Mucosa of descending colon (tissue), 3 donors: Measurements from ENCODE around the gene TRAPPC3. TPM values are rescaled to one million over a fixed set of nuclear protein-coding genes. Genes with fewer than 3 reads are reported as not detected.

Experiments
- ATAC-seq: fragments of 200-7000 bp; cut with Tn5 transposase; one replicate; pipeline ENCODE4 v1.9.1; 2020; ENCODE audit warnings: mild to moderate bottlenecking, moderate library complexity
- DNase-seq, 3 donors: peaks; one replicate each; pipeline ENCODE4 v3.0.0-alpha.2; 2020
- H3K36me3 ChIP-seq: fragments of 200-600 bp; one replicate; pipeline ENCODE4 v1.8.0; 2021; ENCODE audit warnings: low read depth, mild to moderate bottlenecking
- H3K4me1 ChIP-seq: fragments of 200-600 bp; one replicate; pipeline ENCODE4 v1.8.0; 2021; ENCODE audit warnings: low read depth, mild to moderate bottlenecking
- H3K4me3 ChIP-seq: fragments of 200-600 bp; one replicate; pipeline ENCODE4 v1.8.0; 2021; ENCODE audit warnings: mild to moderate bottlenecking
- H3K9me3 ChIP-seq: fragments of 200-600 bp; one replicate; pipeline ENCODE4 v1.8.0; 2021; ENCODE audit warnings: mild to moderate bottlenecking
- intact Hi-C, 2 donors: fragments of 100-400 bp; cut with DNase I in 1 of 2; cut with micrococcal nuclease in 1 of 2; formaldehyde crosslinking; loops; one replicate each; pipeline versions ENCODE4 v1.11.0 to v1.11.1; 2022; cut with DNase I, micrococcal nuclease
- total RNA-seq, 3 donors: library from RNA; stranded (reverse); fragmentation: NEBNext Ultra II Directional in 2 of 3; extraction: Animal tissue kit (Norgen Biotek cat#: 25700) in 2 of 3; gene quantifications; one replicate each; pipeline versions ENCODE4 v1.2.1 to v1.2.4, GENCODE V29; 2021 to 2023
- TF ChIP-seq, protein P1 (sequence below): fragments of 200-600 bp; IDR thresholded peaks from one replicate; pipeline ENCODE4 v1.8.0; 2022; ENCODE audit warnings: antibody characterized with exemption, mild to moderate bottlenecking
- donor health status: DM: no; HTN: no; CAD: no; lungs with moderate emphysema.
- donor health status: DM: no; HTN: no; CAD: no.
- donor health status: DM: no; HTN: yes; CAD: no.

The TRAPPC3 gene
- total RNA-seq, 3 donors from 2014 or later: 55.7 to 86.6 (median 57.7) TPM

DNA sequence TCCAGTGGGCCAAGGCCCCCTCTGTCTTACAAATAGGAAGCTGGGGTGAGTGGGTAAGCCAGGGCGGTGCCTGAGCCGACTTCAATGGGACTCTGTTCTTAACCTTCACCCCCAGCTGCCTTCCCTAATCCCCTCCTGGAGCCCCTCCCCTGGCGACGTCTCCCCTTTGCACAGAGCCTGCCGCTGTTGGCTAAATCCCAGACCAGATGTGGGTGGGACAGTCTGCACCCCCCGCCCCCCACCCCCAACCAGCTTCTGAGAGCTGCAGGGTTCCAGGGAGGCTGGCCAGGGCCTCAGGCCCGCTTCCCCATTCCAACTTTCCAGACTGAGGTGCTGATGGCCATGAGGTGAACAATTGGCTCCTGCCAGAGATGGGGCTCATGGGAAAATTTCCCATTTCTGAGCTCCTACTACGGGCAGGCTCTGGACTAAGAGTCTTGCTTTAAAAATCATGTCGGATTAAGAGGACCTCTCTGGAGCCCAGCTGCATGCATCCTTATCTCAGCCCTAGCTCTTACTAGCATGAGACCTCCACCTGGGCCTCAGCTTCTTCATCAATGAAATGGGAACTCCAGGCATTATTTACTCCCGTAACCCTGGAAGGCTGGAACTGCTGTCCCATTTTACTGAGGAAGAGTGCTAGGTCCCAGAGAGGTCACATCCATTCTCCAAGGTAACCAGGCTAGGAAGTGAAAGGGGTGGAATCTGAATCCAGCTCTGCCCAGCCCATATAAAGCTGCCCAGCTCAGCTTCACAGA lies 30.7 kb downstream of the TRAPPC3 start:
- intact Hi-C loops: no loop called here
- Histone ChIP-seq H3K4me3 (no peak overlapping the region), H3K36me3 (no peaks in the 10 kb centered on the region), H3K9me3 (no peaks in the 10 kb centered on the region), H3K4me1 (peaks cover under 1% of the 10 kb centered on the region)
- ATAC-seq (no peak), DNase-seq (no peak)
- TF ChIP-seq, protein P1, sequence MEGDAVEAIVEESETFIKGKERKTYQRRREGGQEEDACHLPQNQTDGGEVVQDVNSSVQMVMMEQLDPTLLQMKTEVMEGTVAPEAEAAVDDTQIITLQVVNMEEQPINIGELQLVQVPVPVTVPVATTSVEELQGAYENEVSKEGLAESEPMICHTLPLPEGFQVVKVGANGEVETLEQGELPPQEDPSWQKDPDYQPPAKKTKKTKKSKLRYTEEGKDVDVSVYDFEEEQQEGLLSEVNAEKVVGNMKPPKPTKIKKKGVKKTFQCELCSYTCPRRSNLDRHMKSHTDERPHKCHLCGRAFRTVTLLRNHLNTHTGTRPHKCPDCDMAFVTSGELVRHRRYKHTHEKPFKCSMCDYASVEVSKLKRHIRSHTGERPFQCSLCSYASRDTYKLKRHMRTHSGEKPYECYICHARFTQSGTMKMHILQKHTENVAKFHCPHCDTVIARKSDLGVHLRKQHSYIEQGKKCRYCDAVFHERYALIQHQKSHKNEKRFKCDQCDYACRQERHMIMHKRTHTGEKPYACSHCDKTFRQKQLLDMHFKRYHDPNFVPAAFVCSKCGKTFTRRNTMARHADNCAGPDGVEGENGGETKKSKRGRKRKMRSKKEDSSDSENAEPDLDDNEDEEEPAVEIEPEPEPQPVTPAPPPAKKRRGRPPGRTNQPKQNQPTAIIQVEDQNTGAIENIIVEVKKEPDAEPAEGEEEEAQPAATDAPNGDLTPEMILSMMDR: no peak

DNA sequence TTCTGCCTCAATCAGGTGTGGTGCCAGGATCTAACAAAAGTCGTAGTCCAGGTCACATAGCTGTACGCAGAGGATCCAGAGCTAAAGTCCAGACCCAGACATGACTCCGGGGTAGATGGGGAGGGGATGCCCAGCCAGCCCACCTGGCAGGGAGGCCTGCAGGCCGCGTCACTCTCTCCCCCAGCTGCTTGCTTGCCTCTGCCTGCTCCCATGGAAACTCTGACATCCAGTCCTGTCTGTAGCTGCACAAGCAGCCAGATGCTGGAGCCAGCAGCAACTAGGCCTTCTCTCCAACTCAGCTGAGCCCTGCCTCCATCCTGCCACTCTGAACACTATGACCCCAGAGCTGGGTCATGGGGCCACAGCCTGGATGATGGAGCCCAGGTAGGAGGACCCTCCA lies 32.4 kb downstream of the TRAPPC3 start:
- DNase-seq (no peak), ATAC-seq (no peak)
- Histone ChIP-seq H3K4me3 (no peak overlapping the region), H3K36me3 (no peaks in the 10 kb centered on the region), H3K9me3 (no peaks in the 10 kb centered on the region), H3K4me1 (no peaks in the 10 kb centered on the region)
- TF ChIP-seq, protein P1: no peak
- intact Hi-C loops: no loop called here

DNA sequence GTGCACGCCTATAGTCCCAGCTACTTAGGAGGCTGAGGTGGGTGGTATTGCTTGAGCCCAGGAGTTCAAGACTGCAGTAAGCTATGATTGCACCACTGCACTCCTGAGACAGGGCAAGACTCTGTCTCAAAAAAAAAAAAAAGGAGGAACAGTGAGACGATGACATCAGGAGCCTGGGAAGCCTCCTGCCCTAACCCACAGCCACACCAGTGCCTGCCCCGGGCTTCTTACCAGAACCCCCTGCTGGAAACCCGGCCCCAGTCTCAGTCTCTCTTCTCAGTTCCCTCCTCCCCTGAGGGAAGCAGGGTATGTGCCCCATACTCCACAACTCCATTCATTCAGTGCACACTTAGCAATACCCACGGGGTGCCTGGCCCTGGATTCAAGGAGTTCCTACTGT lies 33.4 kb downstream of the TRAPPC3 start:
- Histone ChIP-seq H3K9me3 (no peaks in the 10 kb centered on the region), H3K4me3 (no peak overlapping the region), H3K4me1 (no peaks in the 10 kb centered on the region), H3K36me3 (no peaks in the 10 kb centered on the region)
- no peak for DNase-seq
- intact Hi-C loops: no loop called here
- ATAC-seq: no peak
- TF ChIP-seq, protein P1: no peak

DNA sequence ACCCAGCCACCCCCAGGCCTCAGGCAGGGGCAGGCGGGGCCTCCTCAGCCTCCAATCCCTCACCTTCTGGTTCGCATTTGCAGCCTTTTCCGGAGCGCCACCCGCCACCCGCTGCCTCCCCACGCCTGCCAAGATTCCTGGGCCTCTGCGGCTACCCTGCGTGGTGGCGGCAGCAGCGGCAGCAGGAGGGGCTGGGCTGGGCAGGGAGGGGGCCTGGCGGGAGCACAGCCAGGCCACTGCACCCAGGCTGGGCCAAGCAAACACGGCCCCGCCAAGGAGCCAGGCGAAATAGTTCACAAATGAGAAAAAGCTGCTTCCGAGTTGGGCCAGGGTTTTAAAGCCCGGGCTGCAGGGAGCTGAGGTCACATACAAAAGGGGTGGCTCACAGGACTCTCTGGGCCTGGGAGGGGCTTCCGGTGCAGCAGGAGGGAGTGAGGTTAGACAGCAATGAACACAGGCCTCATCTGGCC lies 34.1 kb downstream of the TRAPPC3 start:
- no peak for ATAC-seq
- H3K4me1 ChIP-seq: no peaks in the 10 kb centered on the region

DNA sequence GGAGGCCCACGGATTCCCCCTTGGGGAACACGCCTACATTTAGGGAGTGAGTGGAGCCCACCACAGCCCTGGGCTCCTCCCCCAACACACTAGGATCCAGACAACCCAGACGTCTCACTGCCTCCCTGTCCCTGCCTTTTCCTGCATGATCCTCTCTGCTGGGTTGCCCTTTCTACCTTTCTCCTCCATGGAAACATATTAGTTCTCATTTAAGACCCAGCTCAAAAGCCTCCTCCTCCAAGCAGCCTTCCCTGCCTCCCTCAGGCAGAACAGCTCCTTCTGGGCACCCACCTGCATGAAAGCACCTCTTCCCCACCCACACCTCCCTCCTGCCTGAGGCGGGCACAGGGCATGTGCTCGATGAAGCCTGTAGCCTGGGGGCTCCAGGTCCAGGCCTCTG lies 34.9 kb downstream of the TRAPPC3 start:
- H3K4me1 ChIP-seq: no peaks in the 10 kb centered on the region
- intact Hi-C loops: no loop called here
- ATAC-seq (no peak), DNase-seq (no peak)
- no peaks in the 10 kb centered on the region for H3K9me3 ChIP-seq
- TF ChIP-seq, protein P1: no peak
- H3K36me3 ChIP-seq: no peaks in the 10 kb centered on the region
- H3K4me3 ChIP-seq: no peak overlapping the region

More for the DNA sequence above, 34.1 kb downstream of the TRAPPC3 start:
- Histone ChIP-seq H3K9me3 (no peaks in the 10 kb centered on the region), H3K36me3 (no peaks in the 10 kb centered on the region), H3K4me3 (no peak overlapping the region)
- intact Hi-C loops: no loop called here
- no peak for DNase-seq
- TF ChIP-seq, protein P1: no peak
